IPS-11a (cell line): Measurements from ENCODE around the gene ENAH.

ENCODE experiments used
- H3K4me3 ChIP-seq: one replicate; pipeline ENCODE4 v1.5.1; 2013; ENCODE audit warnings: low read depth, low read length, control low read depth

ENAH gene

GRCh38 chr1:225608014-225608796 lies 44.7 kb downstream of the ENAH start:
- H3K4me3 ChIP-seq = no peak overlapping the region

GRCh38 chr1:225607355-225607754 lies 45.6 kb downstream of the ENAH start:
- H3K4me3 ChIP-seq = no peak overlapping the region

GRCh38 chr1:225603538-225604354 lies 49.2 kb downstream of the ENAH start:
- no peak overlapping the region for H3K4me3 ChIP-seq

GRCh38 chr1:225602590-225603206 lies 50.2 kb downstream of the ENAH start:
- no peak overlapping the region for H3K4me3 ChIP-seq

GRCh38 chr1:225601902-225602589 lies 50.9 kb downstream of the ENAH start:
- H3K4me3 ChIP-seq = no peak overlapping the region

- no peak overlapping the region for H3K4me3 ChIP-seq
These were observed 54.1 kb downstream of the ENAH start for GRCh38 chr1:225598847-225599246.

GRCh38 chr1:225597926-225598575 lies 54.9 kb downstream of the ENAH start:
- no peak overlapping the region for H3K4me3 ChIP-seq

- H3K4me3 ChIP-seq = no peak overlapping the region
These were observed 56.2 kb downstream of the ENAH start for GRCh38 chr1:225596736-225597135.

- no peak overlapping the region for H3K4me3 ChIP-seq
These were observed 56.9 kb downstream of the ENAH start for GRCh38 chr1:225595974-225596551.

GRCh38 chr1:225595452-225595851 lies 57.5 kb downstream of the ENAH start:
- H3K4me3 ChIP-seq = no peak overlapping the region

GRCh38 chr1:225593414-225593813 lies 59.5 kb downstream of the ENAH start:
- no peak overlapping the region for H3K4me3 ChIP-seq

- no peak overlapping the region for H3K4me3 ChIP-seq
These were observed 60.4 kb downstream of the ENAH start for GRCh38 chr1:225592362-225593025.

GRCh38 chr1:225587310-225587709 lies 65.6 kb downstream of the ENAH start:
- H3K4me3 ChIP-seq = no peak overlapping the region

- H3K4me3 ChIP-seq = no peak overlapping the region
These were observed 71.7 kb downstream of the ENAH start for GRCh38 chr1:225581186-225581585.

- no peak overlapping the region for H3K4me3 ChIP-seq
These were observed 72.5 kb downstream of the ENAH start for GRCh38 chr1:225580238-225581099.

GRCh38 chr1:225578251-225578977 lies 74.5 kb downstream of the ENAH start:
- H3K4me3 ChIP-seq = no peak overlapping the region

GRCh38 chr1:225577241-225577640 lies 75.7 kb downstream of the ENAH start:
- no peak overlapping the region for H3K4me3 ChIP-seq

- H3K4me3 ChIP-seq = no peak overlapping the region
These were observed 79.7 kb downstream of the ENAH start for GRCh38 chr1:225573216-225573615.
